Body of pancreas (tissue), 4 donors: ENCODE measurements around the gene MAEA. TPM values are rescaled to one million over a fixed set of nuclear protein-coding genes. Genes with fewer than 3 reads are reported as not detected.

Experiments used
- ATAC-seq: fragments of 150-250 bp; one replicate; pipeline ENCODE4 v1.9.1; 2016
- DNase-seq, 4 donors: peaks; one replicate each; pipeline ENCODE4 v3.0.0-alpha.2; 2019
- H3K27ac ChIP-seq, 4 donors: fragments of 200-600 bp; sonication (generic); 1 replicate in 3 of 4; 2 replicates in 1 of 4; pipeline versions ENCODE4 v1.5.1 to v1.6.1; 2016 to 2019; ENCODE audit warnings: mild to moderate bottlenecking in 1 of 4, mixed read lengths in 1 of 4, moderate library complexity in 1 of 4
- H3K27me3 ChIP-seq, 2 donors: fragments of 200-600 bp; sonication (generic); one replicate each; pipeline ENCODE4 v1.6.0; 2016; ENCODE audit warnings: mild to moderate bottlenecking in 1 of 2
- H3K36me3 ChIP-seq, 2 donors: fragments of 200-600 bp; sonication (generic); replicated peaks in 1 of 2; 2 replicates each; pipeline ENCODE4 v1.5.1; 2016; ENCODE audit warnings: low read depth in 2 of 2; ENCODE audit not compliant: insufficient read depth in 1 of 2
- H3K4me1 ChIP-seq: fragments of 200-600 bp; sonication (generic); one replicate; pipeline ENCODE4 v1.6.0; 2016
- H3K4me3 ChIP-seq, 2 donors: fragments of 200-600 bp; sonication (generic); 1 replicate in 1 of 2; 2 replicates in 1 of 2; pipeline ENCODE4 v1.5.1; 2016 to 2019
- H3K9me3 ChIP-seq, 3 donors: fragments of 200-600 bp; sonication (generic); 1 replicate in 2 of 3; 2 replicates in 1 of 3; pipeline ENCODE4 v1.5.1; 2016
- CTCF ChIP-seq, 7 experiments: fragments of 450-650 bp in 4 of 7; fragments of 200-600 bp in 3 of 7; sonication (generic) in 3 of 7; IDR thresholded peaks; one replicate each; pipeline ENCODE4 v1.5.1; 2016 to 2019; ENCODE audit warnings: antibody characterized with exemption in 7 of 7
- POLR2A ChIP-seq, 3 donors: fragments of 450-650 bp; IDR thresholded peaks; one replicate each; pipeline ENCODE4 v1.6.1; 2016; ENCODE audit warnings: antibody characterized with exemption in 3 of 3, mild to moderate bottlenecking in 2 of 3
- WGBS, 2 donors: methylation state at CpG; one replicate each; pipeline ENCODE4 v1.1.5; 2017; 5-methylcytosine and 5-hydroxymethylcytosine counted together
- intact Hi-C: fragments of 100-400 bp; cut with DNase I; formaldehyde crosslinking; loops from one replicate; pipeline ENCODE4 v1.15.1; 2023
- total RNA-seq, 2 donors: library from RNA; depleted of rRNA; stranded (reverse); fragments of >200 nt; gene quantifications; one replicate each; pipeline ENCODE4 v1.1.0, GENCODE V29; 2016

The MAEA gene
- total RNA-seq, 2 donors from 2014 or later = 68.7 to 88.0 TPM

GRCh38 chr4:1285790-1286553 is 3.7 kb upstream of the MAEA start:
- ATAC-seq = no peak
- intact Hi-C loops = no loop called here
- WGBS, 2 donors = 90 to 96% methylated on average over 17 to 20 of the region's 21 CpGs

GRCh38 chr4:1288786-1289185 is 905 bp upstream of the MAEA start:
- no peak for DNase-seq
- Histone ChIP-seq H3K4me1 (peaks cover 32% of the 10 kb centered on the region), H3K27me3 (no peaks in the 10 kb centered on the region), H3K36me3 (no peaks in the 10 kb centered on the region), H3K27ac (peak overlapping the region in 2 of 4 donors; percentile 92 to 95), H3K4me3 (no peak overlapping the region), H3K9me3 (no peaks in the 10 kb centered on the region)
- TF ChIP-seq CTCF (IDR thresholded peaks at IDR 0.05) (no peak), POLR2A (IDR thresholded peaks at IDR 0.05) (no peak)
- 50 to 68% methylated on average over 7 of the region's 7 CpGs for WGBS, 2 donors
- ATAC-seq = no peak
- intact Hi-C loops = no loop called here

More at GRCh38 chr4:1285790-1286553, 3.7 kb upstream of the MAEA start:
- no peaks in the 10 kb centered on the region for H3K27me3 ChIP-seq
- DNase-seq = peak in 2 of 4 donors; percentile 46 to 51
- no peak overlapping the region for H3K27ac ChIP-seq
- peaks cover 7% of the 10 kb centered on the region for H3K4me1 ChIP-seq
- no peaks in the 10 kb centered on the region for H3K36me3 ChIP-seq
- TF ChIP-seq POLR2A (IDR thresholded peaks at IDR 0.05) (no peak), CTCF (IDR thresholded peaks at IDR 0.05) (peak in 2 of 7 experiments; percentile 22 to 30)
- no peak overlapping the region for H3K4me3 ChIP-seq
- no peaks in the 10 kb centered on the region for H3K9me3 ChIP-seq

GRCh38 chr4:1290165-1290977 is 680 bp downstream of the MAEA start:
- H3K4me1 ChIP-seq = peaks cover 46% of the 10 kb centered on the region
- intact Hi-C loops = no loop called here
- ATAC-seq (peak; percentile 52), DNase-seq (peak; percentile 66 to 80 (median 75))
- no peaks in the 10 kb centered on the region for H3K36me3 ChIP-seq
- H3K9me3 ChIP-seq = no peaks in the 10 kb centered on the region
- no peaks in the 10 kb centered on the region for H3K27me3 ChIP-seq
- H3K27ac ChIP-seq = peak overlapping the region; percentile 84 to 95 (median 90)
- TF ChIP-seq CTCF (IDR thresholded peaks at IDR 0.05) (no peak), POLR2A (IDR thresholded peaks at IDR 0.05) (peak; percentile 2 to 39 (median 36))
- peak overlapping the region; percentile 52 to 82 for H3K4me3 ChIP-seq
- WGBS, 2 donors = 0% methylated on average over 14 to 46 of the region's 47 CpGs

GRCh38 chr4:1291091-1291490 is 1.4 kb downstream of the MAEA start:
- ATAC-seq = no peak
- Histone ChIP-seq H3K27me3 (no peaks in the 10 kb centered on the region), H3K36me3 (no peaks in the 10 kb centered on the region), H3K4me1 (peaks cover 47% of the 10 kb centered on the region), H3K9me3 (no peaks in the 10 kb centered on the region), H3K4me3 (peak overlapping the region in 1 of 2 donors; percentile 82), H3K27ac (peak overlapping the region in 3 of 4 donors; percentile 84 to 95 (median 92))
- intact Hi-C loops = no loop called here
- no peak for DNase-seq
- TF ChIP-seq POLR2A (IDR thresholded peaks at IDR 0.05) (no peak), CTCF (IDR thresholded peaks at IDR 0.05) (no peak)
- 25 to 26% methylated on average over 9 of the region's 9 CpGs for WGBS, 2 donors
